ENCODE results near the gene RIPK1. TPM values are rescaled to one million over a fixed set of nuclear protein-coding genes. Genes with fewer than 3 reads are reported as not detected.
"Not testable (repeated sequence)": the region's sequence is repeated elsewhere in the genome, so short reads cannot be mapped to it uniquely, and the experiment has no call there.

The RIPK1 gene
- total and polyA plus RNA-seq, 4 donors: 9.9 to 27.3 (median 22.5) TPM

DNA sequence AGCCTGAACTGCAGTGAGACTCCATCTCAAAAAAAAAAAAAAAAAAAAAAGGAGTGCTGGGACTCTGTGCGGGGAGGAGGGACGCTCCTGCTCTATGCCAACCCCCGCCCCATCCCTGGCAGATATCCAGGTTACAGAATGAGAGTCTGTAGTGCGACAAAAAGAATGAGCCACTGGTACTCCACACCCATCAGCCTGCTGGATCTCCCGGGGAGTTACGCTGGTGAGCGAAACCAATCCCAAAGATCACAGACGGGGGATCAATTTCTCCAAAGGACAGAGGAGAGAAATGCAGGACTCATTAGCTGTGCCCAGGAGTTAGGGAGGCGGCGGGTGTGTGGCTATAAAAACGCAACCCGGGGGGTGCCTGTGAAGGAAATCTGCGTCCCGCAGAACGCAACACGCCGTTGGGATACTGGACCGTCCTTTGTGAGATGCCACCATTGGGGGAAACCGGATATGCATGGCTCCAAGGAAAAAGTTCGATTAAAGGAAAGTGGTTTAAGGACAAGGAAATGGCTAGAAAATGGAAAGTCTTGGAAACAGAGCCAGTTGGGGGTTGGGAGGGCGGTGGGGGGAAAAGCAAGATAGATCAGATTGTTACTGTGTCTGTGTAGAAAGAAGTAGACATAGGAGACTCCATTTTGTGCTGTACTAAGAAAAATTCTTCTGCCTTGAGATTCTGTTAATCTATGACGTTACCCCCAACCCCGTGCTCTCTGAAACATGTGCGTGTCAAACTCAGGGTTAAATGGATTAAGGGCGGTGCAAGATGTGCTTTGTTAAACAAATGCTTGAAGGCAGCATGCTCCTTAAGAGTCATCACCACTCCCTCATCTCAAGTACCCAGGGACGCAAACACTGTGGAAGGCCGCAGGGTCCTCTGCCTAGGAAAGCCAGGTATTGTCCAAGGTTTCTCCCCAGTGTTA lies 13.8 kb upstream of the RIPK1 start:
- intact Hi-C loops (cut with DNase I): loop anchor here (1.0 kb wide), 1 partner anchor 55 kb away; the partner anchor contains the start of gene NQO2 (in 2 of the 2)
- not testable (repeated sequence) for H3K27ac ChIP-seq (ENCODE audit: low read depth in 1 of 2, low read length in 2 of 2); H3K4me3 ChIP-seq (ENCODE audit: low read length in 2 of 2); H3K4me1 ChIP-seq (ENCODE audit: control insufficient read depth in 1 of 2, insufficient read depth in 2 of 2, low read length in 2 of 2); H3K9me3 ChIP-seq (ENCODE audit: control insufficient read depth, low read length); H3K36me3 ChIP-seq (ENCODE audit: control insufficient read depth in 1 of 2, insufficient read depth in 2 of 2, low read length in 1 of 2); H3K27me3 ChIP-seq (ENCODE audit: control insufficient read depth in 1 of 2, insufficient read depth in 2 of 2, low read length in 1 of 2)
- WGBS, 2 donors: 55 to 74% methylated on average over 27 of the region's 27 CpGs
- ATAC-seq (ENCODE audit: low FRiP score) (peak; percentile 50), DNase-seq (peak; percentile 73 to 89)

DNA sequence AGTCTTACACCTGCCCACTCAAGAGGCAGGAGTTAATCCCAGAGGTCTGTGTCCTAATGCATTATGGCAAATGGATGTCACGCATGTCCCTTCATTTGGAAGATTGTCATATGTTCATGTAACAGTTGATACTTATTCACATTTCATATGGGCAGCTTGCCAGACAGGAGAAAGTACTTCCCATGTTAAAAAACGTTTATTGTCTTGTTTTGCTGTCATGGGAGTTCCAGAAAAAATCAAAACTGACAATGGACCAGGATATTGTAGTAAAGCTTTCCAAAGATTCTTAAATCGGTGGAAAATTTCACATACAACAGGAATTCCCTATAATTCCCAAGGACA lies 13.2 kb upstream of the RIPK1 start:
- 55 to 62% methylated on average over 3 of the region's 3 CpGs for WGBS, 2 donors

DNA sequence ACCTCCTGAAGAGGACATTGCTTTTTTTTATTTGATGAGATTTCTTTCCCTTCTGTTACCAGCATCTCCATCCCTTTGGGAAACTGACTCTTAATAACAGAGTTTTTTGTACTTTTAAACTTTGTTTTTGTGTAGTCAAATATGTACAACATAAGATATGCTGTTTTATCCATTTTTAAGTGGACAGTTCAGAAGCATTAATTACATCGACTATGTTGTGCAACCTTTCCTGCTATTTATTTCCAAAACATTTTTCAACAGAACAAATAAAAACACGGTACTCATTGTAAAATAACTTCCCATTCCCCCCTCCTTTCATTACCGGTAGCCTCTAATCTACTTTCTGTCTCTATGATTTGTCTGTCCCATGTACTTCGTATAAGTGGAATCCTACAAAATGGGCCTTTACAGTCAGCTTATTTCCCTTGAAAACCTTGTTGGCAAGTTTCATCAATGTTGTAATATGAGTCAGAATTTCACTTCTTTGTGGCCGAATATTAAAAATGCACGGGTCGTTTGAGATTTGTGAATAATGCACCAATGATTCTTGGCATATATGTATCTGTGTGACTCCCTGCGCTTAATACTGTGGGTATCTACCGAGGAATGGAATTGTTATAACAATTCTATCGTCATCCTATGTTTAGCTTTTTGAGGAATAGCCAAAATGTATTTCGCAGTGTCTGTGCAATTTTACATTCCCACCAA lies 11.1 kb upstream of the RIPK1 start:
- H3K4me1 ChIP-seq (ENCODE audit: control insufficient read depth in 1 of 2, insufficient read depth in 2 of 2, low read length in 2 of 2): no peaks in the 10 kb centered on the region
- H3K4me3 ChIP-seq (ENCODE audit: low read length in 2 of 2): no peak overlapping the region
- ATAC-seq (ENCODE audit: low FRiP score) (no peak), DNase-seq (no peak)
- intact Hi-C loops (cut with DNase I): no loop called here
- no peaks in the 10 kb centered on the region for H3K36me3 ChIP-seq (ENCODE audit: control insufficient read depth in 1 of 2, insufficient read depth in 2 of 2, low read length in 1 of 2)
- H3K27me3 ChIP-seq (ENCODE audit: control insufficient read depth in 1 of 2, insufficient read depth in 2 of 2, low read length in 1 of 2): no peaks in the 10 kb centered on the region
- no peak overlapping the region for H3K27ac ChIP-seq (ENCODE audit: low read depth in 1 of 2, low read length in 2 of 2)
- WGBS, 2 donors: 85 to 86% methylated on average over 11 of the region's 11 CpGs
- no peaks in the 10 kb centered on the region for H3K9me3 ChIP-seq (ENCODE audit: control insufficient read depth, low read length)

More for the DNA sequence above, 13.2 kb upstream of the RIPK1 start:
- intact Hi-C loops (cut with DNase I): loop anchor here (1.0 kb wide), 1 partner anchor 56 kb away; the partner anchor contains the start of gene NQO2 (in 2 of the 2)
- not testable (repeated sequence) for H3K27ac ChIP-seq (ENCODE audit: low read depth in 1 of 2, low read length in 2 of 2); H3K27me3 ChIP-seq (ENCODE audit: control insufficient read depth in 1 of 2, insufficient read depth in 2 of 2, low read length in 1 of 2); DNase-seq; H3K9me3 ChIP-seq (ENCODE audit: control insufficient read depth, low read length); H3K4me1 ChIP-seq (ENCODE audit: control insufficient read depth in 1 of 2, insufficient read depth in 2 of 2, low read length in 2 of 2); ATAC-seq (ENCODE audit: low FRiP score); H3K36me3 ChIP-seq (ENCODE audit: control insufficient read depth in 1 of 2, insufficient read depth in 2 of 2, low read length in 1 of 2); H3K4me3 ChIP-seq (ENCODE audit: low read length in 2 of 2)

DNA sequence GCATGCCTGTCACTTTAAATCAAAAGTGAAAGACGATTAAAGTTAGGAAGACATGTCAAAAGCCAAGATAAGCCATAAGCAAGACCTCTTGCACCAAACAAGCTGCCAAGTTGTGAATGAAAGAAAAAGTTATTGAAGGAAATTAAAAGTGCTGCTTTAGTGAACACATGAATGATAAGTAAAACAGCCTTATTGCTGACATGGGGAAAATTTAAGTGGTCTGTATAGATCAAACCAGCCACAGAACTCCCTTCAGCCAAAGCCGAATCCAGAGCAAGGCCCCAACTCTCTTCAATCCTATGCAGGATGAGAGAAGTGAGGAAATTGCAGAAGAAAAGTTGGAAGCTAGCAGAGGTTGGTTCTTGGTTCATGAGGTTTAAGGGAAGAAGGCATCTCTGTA lies 9.3 kb upstream of the RIPK1 start:
- Histone ChIP-seq H3K4me1 (ENCODE audit: control insufficient read depth in 1 of 2, insufficient read depth in 2 of 2, low read length in 2 of 2) (no peaks in the 10 kb centered on the region), H3K27ac (ENCODE audit: low read depth in 1 of 2, low read length in 2 of 2) (no peak overlapping the region), H3K36me3 (ENCODE audit: control insufficient read depth in 1 of 2, insufficient read depth in 2 of 2, low read length in 1 of 2) (no peaks in the 10 kb centered on the region), H3K9me3 (ENCODE audit: control insufficient read depth, low read length) (no peaks in the 10 kb centered on the region), H3K27me3 (ENCODE audit: control insufficient read depth in 1 of 2, insufficient read depth in 2 of 2, low read length in 1 of 2) (no peaks in the 10 kb centered on the region), H3K4me3 (ENCODE audit: low read length in 2 of 2) (no peak overlapping the region)
- DNase-seq: no peak
- no peak for ATAC-seq (ENCODE audit: low FRiP score)
- 58 to 72% methylated on average over 2 of the region's 2 CpGs for WGBS, 2 donors
- intact Hi-C loops (cut with DNase I): no loop called here

DNA sequence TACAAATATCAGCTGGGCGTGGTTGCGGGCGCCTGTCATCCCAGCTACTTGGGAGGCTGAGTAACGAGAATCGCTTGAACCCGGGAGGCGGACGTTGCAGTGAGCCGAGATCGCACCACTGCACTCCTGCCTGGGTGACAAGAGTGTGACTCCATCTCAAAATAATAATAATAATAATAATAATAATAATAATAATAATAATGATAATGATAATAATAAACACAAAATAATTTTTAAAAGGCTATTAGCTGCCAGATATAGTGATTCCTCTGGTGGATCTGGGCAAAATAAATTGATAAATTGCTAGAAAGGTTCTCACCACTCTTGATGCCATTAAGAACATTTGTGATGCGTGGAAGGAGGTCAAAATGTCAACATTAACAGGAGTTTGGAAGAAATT lies 8.2 kb upstream of the RIPK1 start:
- H3K4me1 ChIP-seq (ENCODE audit: control insufficient read depth in 1 of 2, insufficient read depth in 2 of 2, low read length in 2 of 2); DNase-seq; H3K4me3 ChIP-seq (ENCODE audit: low read length in 2 of 2); ATAC-seq (ENCODE audit: low FRiP score); H3K9me3 ChIP-seq (ENCODE audit: control insufficient read depth, low read length); H3K27ac ChIP-seq (ENCODE audit: low read depth in 1 of 2, low read length in 2 of 2); intact Hi-C loops (cut with DNase I); H3K27me3 ChIP-seq (ENCODE audit: control insufficient read depth in 1 of 2, insufficient read depth in 2 of 2, low read length in 1 of 2); H3K36me3 ChIP-seq (ENCODE audit: control insufficient read depth in 1 of 2, insufficient read depth in 2 of 2, low read length in 1 of 2): not testable (repeated sequence)
- WGBS, 2 donors: 95 to 98% methylated on average over 11 of the region's 11 CpGs

DNA sequence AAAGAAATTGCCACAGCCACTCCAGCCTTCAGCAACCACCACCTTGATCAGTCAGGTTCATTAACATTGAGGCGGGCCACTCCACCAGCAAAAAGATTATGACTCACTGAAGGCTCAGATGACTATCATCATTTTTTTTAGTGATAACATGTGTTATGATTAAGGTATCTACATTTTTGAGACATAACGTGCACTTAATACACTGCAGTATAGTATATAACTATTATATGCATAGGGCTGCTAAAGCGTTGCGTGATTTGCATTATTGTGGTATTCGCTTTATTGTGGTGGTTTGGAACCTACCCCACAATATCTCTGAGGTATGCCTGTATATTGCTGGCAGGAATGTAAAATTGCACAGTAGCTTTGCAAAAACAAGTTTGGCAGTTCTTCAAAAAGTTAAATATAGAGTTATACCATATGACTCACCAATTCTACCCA lies 6.8 kb upstream of the RIPK1 start:
- Histone ChIP-seq H3K9me3 (ENCODE audit: control insufficient read depth, low read length) (no peaks in the 10 kb centered on the region), H3K4me1 (ENCODE audit: control insufficient read depth in 1 of 2, insufficient read depth in 2 of 2, low read length in 2 of 2) (no peaks in the 10 kb centered on the region), H3K27me3 (ENCODE audit: control insufficient read depth in 1 of 2, insufficient read depth in 2 of 2, low read length in 1 of 2) (no peaks in the 10 kb centered on the region), H3K4me3 (ENCODE audit: low read length in 2 of 2) (no peak overlapping the region), H3K27ac (ENCODE audit: low read depth in 1 of 2, low read length in 2 of 2) (no peak overlapping the region), H3K36me3 (ENCODE audit: control insufficient read depth in 1 of 2, insufficient read depth in 2 of 2, low read length in 1 of 2) (no peaks in the 10 kb centered on the region)
- intact Hi-C loops (cut with DNase I): no loop called here
- WGBS, 2 donors: 93 to 94% methylated on average over 5 of the region's 5 CpGs
- no peak for ATAC-seq (ENCODE audit: low FRiP score)
- no peak for DNase-seq

DNA sequence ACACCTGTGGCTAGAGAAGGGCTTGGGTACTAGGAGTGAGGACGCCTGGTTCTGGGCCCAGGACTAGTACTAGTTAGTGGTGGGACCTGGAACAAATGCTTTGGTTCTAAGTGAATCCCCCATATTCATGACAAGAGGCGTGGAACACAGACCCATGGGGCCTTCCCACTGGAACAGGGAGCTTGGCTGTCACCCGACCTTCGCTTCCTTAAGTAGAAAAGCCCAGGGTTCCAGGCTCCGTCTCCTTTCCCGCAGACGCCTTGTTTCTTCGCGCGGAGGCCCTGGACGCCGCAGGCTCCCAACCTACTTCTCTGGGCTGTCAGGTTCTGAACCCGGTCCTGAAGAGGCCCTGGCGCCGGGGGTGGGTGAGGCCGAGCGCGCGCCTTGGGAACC lies 5.0 kb upstream of the RIPK1 start:
- Histone ChIP-seq H3K4me3 (ENCODE audit: low read length in 2 of 2) (peak overlapping the region in 1 of 2 donors; percentile 58), H3K27ac (ENCODE audit: low read depth in 1 of 2, low read length in 2 of 2) (peak overlapping the region in 1 of 2 donors; percentile 52)
- WGBS, 2 donors: 0 to 1% methylated on average over 6 to 17 of the region's 19 CpGs
- H3K27me3 ChIP-seq (ENCODE audit: control insufficient read depth in 1 of 2, insufficient read depth in 2 of 2, low read length in 1 of 2); H3K9me3 ChIP-seq (ENCODE audit: control insufficient read depth, low read length); intact Hi-C loops (cut with DNase I); H3K4me1 ChIP-seq (ENCODE audit: control insufficient read depth in 1 of 2, insufficient read depth in 2 of 2, low read length in 2 of 2); DNase-seq; H3K36me3 ChIP-seq (ENCODE audit: control insufficient read depth in 1 of 2, insufficient read depth in 2 of 2, low read length in 1 of 2); ATAC-seq (ENCODE audit: low FRiP score): not testable (repeated sequence)

DNA sequence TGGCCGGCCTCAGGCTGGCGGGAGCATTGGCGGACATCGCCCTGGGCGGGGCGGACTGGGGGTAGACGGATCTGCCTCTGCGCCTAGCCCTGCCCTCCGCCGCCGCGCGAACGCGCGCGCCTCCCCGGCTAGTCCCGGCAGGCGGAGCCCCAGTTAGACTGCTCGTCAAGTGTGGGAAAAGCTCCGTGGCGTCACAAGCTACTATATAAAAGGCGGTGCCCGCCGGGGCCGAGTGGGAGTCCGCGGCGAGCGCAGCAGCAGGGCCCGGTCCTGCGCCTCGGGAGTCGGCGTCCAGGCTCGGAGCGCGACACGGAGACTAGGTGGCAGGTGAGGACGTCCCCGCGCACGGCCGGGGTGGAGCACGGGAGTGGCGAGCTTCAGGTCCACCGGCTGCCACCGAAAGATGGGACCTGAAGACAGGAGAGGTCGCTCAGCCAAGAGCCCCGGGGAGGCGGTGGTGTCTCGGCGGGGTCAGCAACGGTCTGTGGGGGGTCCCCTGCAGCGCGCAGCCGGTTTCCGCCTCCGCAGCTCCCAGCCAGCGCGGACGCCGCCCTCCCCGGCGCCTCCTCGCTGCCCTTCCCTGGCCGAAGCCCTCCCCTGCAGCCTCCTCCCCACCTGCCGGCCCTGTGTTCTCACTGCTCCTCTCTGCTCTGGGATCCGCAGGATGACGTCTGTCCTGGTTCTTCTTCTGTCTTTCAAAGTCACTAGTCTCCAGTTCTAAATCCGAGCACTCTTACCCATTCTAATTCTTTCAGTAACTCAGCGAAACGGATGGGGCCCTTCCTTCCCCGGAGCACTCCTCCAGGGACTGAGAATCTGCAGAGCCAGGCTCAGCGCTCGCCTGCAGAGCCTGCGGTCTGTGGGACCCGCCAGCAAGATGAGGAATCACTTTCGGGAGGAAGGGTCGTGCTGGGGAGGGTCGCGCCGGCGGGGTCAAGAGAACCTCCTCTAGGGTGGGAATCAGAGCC lies 4.3 kb upstream of the RIPK1 start:
- no peaks in the 10 kb centered on the region for H3K4me1 ChIP-seq (ENCODE audit: control insufficient read depth in 1 of 2, insufficient read depth in 2 of 2, low read length in 2 of 2)
- H3K27me3 ChIP-seq (ENCODE audit: control insufficient read depth in 1 of 2, insufficient read depth in 2 of 2, low read length in 1 of 2): no peaks in the 10 kb centered on the region
- H3K27ac ChIP-seq (ENCODE audit: low read depth in 1 of 2, low read length in 2 of 2): peak overlapping the region in 1 of 2 donors; percentile 79
- DNase-seq (peak; percentile 98 to 99), ATAC-seq (ENCODE audit: low FRiP score) (peak; percentile 99)
- 0% methylated on average over 60 to 85 of the region's 85 CpGs for WGBS, 2 donors
- no peaks in the 10 kb centered on the region for H3K36me3 ChIP-seq (ENCODE audit: control insufficient read depth in 1 of 2, insufficient read depth in 2 of 2, low read length in 1 of 2)
- peak overlapping the region; percentile 29 to 58 for H3K4me3 ChIP-seq (ENCODE audit: low read length in 2 of 2)
- H3K9me3 ChIP-seq (ENCODE audit: control insufficient read depth, low read length): no peaks in the 10 kb centered on the region
- intact Hi-C loops (cut with DNase I): no loop called here

Data from aorta (tissue), 5 donors.